Neural cell (in vitro differentiated cells): ENCODE measurements around the gene CHRD. TPM values are rescaled to one million over a fixed set of nuclear protein-coding genes. Genes with fewer than 3 reads are reported as not detected.

Experiments
- H2AFZ ChIP-seq: fragments of 200-600, 300-800 bp; sonication (generic), shearing (Covaris generic); 2 replicates; pipeline ENCODE4 v1.6.0; 2014; ENCODE audit warnings: low read depth, mild to moderate bottlenecking, antibody characterized with exemption, low read length, moderate library complexity
- H3F3A ChIP-seq: fragments of 200-600 bp; shearing (Covaris generic); 2 replicates; pipeline ENCODE4 v1.6.1; 2016; ENCODE audit warnings: mild to moderate bottlenecking, moderate library complexity, mixed read lengths, antibody characterized with exemption, low read length; ENCODE audit not compliant: insufficient read depth, poor library complexity, severe bottlenecking
- H3K27ac ChIP-seq: fragments of 200-600, 300-800 bp; sonication (generic), shearing (Covaris generic); 2 replicates; pipeline ENCODE4 v1.5.1; 2014; ENCODE audit warnings: mild to moderate bottlenecking, low read length, moderate library complexity
- H3K27me3 ChIP-seq: fragments of 300-800, 200-600 bp; sonication (generic), shearing (Covaris generic); 2 replicates; pipeline ENCODE4 v1.6.0; 2014; ENCODE audit warnings: mild to moderate bottlenecking, low read depth, low read length, moderate library complexity; ENCODE audit not compliant: insufficient read depth
- H3K36me3 ChIP-seq: fragments of 300-800, 200-600 bp; sonication (generic), shearing (Covaris generic); 2 replicates; pipeline ENCODE4 v1.5.1; 2014; ENCODE audit warnings: mild to moderate bottlenecking, antibody characterized with exemption, low read length, moderate library complexity; ENCODE audit not compliant: insufficient read depth
- H3K4me2 ChIP-seq: fragments of 300-800, 200-600 bp; sonication (generic), shearing (Covaris generic); 2 replicates; pipeline ENCODE4 v1.6.0; 2014; ENCODE audit warnings: mild to moderate bottlenecking, low read length
- H3K4me3 ChIP-seq: fragments of 300-800, 200-600 bp; sonication (generic), shearing (Covaris generic); 2 replicates; pipeline ENCODE4 v1.5.1; 2014; ENCODE audit warnings: mild to moderate bottlenecking, low read length, moderate library complexity
- H3K79me2 ChIP-seq: fragments of 200-600 bp; shearing (Covaris generic); replicated peaks from 2 replicates; pipeline ENCODE4 v1.6.0; 2014; ENCODE audit warnings: mild to moderate bottlenecking, low read length, moderate library complexity; ENCODE audit not compliant: insufficient read depth
- H3K9ac ChIP-seq: fragments of 300-800, 200-600 bp; sonication (generic), shearing (Covaris generic); 2 replicates; pipeline ENCODE4 v1.6.1; 2016; ENCODE audit warnings: mild to moderate bottlenecking, low read length, mixed read lengths
- H3K9me2 ChIP-seq: fragments of 200-600 bp; shearing (Covaris generic); 2 replicates; pipeline ENCODE4 v1.6.1; 2016; ENCODE audit warnings: mild to moderate bottlenecking, low read length, mixed read lengths; ENCODE audit not compliant: insufficient read depth
- H3K9me3 ChIP-seq: fragments of 200-600, 300-800 bp; sonication (generic), shearing (Covaris generic); 2 replicates; pipeline ENCODE4 v1.6.1; 2016; ENCODE audit warnings: mild to moderate bottlenecking, mixed run types, low read length, moderate library complexity, mixed read lengths
- H4K20me1 ChIP-seq: fragments of 200-600 bp; shearing (Covaris generic); 2 replicates; pipeline ENCODE4 v1.6.1; 2016; ENCODE audit warnings: mild to moderate bottlenecking, mixed run types; ENCODE audit not compliant: insufficient read depth
- EP300 ChIP-seq: fragments of 450-650 bp; conservative IDR thresholded peaks from 2 replicates; pipeline ENCODE4 v1.6.1; 2014; ENCODE audit warnings: antibody characterized with exemption, mild to moderate bottlenecking, moderate library complexity; ENCODE audit not compliant: poor library complexity, severe bottlenecking
- EZH2 ChIP-seq: fragments of 200-600, 300-800 bp; shearing (Covaris generic), sonication (generic); IDR thresholded peaks from 2 replicates; pipeline ENCODE4 v1.6.1; 2014; ENCODE audit warnings: antibody characterized with exemption, low read length, borderline replicate concordance, mild to moderate bottlenecking; ENCODE audit not compliant: insufficient read depth, poor library complexity, severe bottlenecking
- MXI1 ChIP-seq: fragments of 450-650 bp; conservative IDR thresholded peaks from 2 replicates; pipeline ENCODE4 v1.6.1; 2014; ENCODE audit warnings: antibody characterized with exemption, mild to moderate bottlenecking; ENCODE audit not compliant: poor library complexity, severe bottlenecking
- POLR2AphosphoS5 ChIP-seq: IDR thresholded peaks from 2 replicates; pipeline ENCODE4 v1.6.1; 2012
- RAD21 ChIP-seq: fragments of 450-650 bp; conservative IDR thresholded peaks from 2 replicates; pipeline ENCODE4 v1.6.1; 2014; ENCODE audit warnings: antibody characterized with exemption, mild to moderate bottlenecking, moderate library complexity
- SMC3 ChIP-seq: fragments of 450-650 bp; conservative IDR thresholded peaks from 2 replicates; pipeline ENCODE4 v1.6.1; 2014; ENCODE audit warnings: antibody characterized with exemption, mild to moderate bottlenecking, moderate library complexity; ENCODE audit not compliant: poor library complexity
- TAF1 ChIP-seq: IDR thresholded peaks from 2 replicates; pipeline ENCODE4 v1.6.1; 2012; ENCODE audit warnings: low read depth
- polyA plus RNA-seq: library from polyadenylated mRNA; depleted of rRNA; stranded (reverse); fragments of >200 nt; gene quantifications from 2 replicates; pipeline ENCODE4 v1.2.3, GENCODE V29; 2014
- TF ChIP-seq, protein P1 (sequence below): IDR thresholded peaks from 2 replicates; pipeline ENCODE4 v1.6.1; 2012; ENCODE audit warnings: borderline replicate concordance
- TF ChIP-seq, protein P2 (sequence below): fragments of 450-650 bp; IDR thresholded peaks from 2 replicates; pipeline ENCODE4 v1.5.1; 2014; ENCODE audit warnings: antibody characterized with exemption, mild to moderate bottlenecking, moderate library complexity; ENCODE audit not compliant: poor library complexity, severe bottlenecking

The CHRD gene
- polyA plus RNA-seq, 1 donor from 2014 or later, result 2.9 TPM

GRCh38 chr3:184372296-184372821, 7.5 kb upstream of the CHRD start:
- Histone ChIP-seq H3K4me2 (no peak overlapping the region), H3K27me3 (no peaks in the 10 kb centered on the region), H3F3A (no peaks in the 10 kb centered on the region), H3K4me3 (no peak overlapping the region), H3K27ac (no peak overlapping the region), H2AFZ (no peak overlapping the region), H3K9me3 (no peaks in the 10 kb centered on the region), H3K9ac (no peak overlapping the region), H3K79me2 (no peaks in the 10 kb centered on the region), H4K20me1 (no peaks in the 10 kb centered on the region), H3K9me2 (no peaks in the 10 kb centered on the region), H3K36me3 (peaks cover 5% of the 10 kb centered on the region)
- TF ChIP-seq, protein P1, sequence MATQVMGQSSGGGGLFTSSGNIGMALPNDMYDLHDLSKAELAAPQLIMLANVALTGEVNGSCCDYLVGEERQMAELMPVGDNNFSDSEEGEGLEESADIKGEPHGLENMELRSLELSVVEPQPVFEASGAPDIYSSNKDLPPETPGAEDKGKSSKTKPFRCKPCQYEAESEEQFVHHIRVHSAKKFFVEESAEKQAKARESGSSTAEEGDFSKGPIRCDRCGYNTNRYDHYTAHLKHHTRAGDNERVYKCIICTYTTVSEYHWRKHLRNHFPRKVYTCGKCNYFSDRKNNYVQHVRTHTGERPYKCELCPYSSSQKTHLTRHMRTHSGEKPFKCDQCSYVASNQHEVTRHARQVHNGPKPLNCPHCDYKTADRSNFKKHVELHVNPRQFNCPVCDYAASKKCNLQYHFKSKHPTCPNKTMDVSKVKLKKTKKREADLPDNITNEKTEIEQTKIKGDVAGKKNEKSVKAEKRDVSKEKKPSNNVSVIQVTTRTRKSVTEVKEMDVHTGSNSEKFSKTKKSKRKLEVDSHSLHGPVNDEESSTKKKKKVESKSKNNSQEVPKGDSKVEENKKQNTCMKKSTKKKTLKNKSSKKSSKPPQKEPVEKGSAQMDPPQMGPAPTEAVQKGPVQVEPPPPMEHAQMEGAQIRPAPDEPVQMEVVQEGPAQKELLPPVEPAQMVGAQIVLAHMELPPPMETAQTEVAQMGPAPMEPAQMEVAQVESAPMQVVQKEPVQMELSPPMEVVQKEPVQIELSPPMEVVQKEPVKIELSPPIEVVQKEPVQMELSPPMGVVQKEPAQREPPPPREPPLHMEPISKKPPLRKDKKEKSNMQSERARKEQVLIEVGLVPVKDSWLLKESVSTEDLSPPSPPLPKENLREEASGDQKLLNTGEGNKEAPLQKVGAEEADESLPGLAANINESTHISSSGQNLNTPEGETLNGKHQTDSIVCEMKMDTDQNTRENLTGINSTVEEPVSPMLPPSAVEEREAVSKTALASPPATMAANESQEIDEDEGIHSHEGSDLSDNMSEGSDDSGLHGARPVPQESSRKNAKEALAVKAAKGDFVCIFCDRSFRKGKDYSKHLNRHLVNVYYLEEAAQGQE, result no peak
- TF ChIP-seq, protein P2, sequence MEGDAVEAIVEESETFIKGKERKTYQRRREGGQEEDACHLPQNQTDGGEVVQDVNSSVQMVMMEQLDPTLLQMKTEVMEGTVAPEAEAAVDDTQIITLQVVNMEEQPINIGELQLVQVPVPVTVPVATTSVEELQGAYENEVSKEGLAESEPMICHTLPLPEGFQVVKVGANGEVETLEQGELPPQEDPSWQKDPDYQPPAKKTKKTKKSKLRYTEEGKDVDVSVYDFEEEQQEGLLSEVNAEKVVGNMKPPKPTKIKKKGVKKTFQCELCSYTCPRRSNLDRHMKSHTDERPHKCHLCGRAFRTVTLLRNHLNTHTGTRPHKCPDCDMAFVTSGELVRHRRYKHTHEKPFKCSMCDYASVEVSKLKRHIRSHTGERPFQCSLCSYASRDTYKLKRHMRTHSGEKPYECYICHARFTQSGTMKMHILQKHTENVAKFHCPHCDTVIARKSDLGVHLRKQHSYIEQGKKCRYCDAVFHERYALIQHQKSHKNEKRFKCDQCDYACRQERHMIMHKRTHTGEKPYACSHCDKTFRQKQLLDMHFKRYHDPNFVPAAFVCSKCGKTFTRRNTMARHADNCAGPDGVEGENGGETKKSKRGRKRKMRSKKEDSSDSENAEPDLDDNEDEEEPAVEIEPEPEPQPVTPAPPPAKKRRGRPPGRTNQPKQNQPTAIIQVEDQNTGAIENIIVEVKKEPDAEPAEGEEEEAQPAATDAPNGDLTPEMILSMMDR, result no peak
- TF ChIP-seq EP300, result no peak
- no peak for TF ChIP-seq SMC3
- TF ChIP-seq POLR2AphosphoS5, result no peak
- no peak for TF ChIP-seq EZH2
- TF ChIP-seq RAD21, result no peak

- Histone ChIP-seq H3K36me3 (peaks cover 5% of the 10 kb centered on the region), H3K9me2 (no peaks in the 10 kb centered on the region), H3K4me2 (no peak overlapping the region), H4K20me1 (no peaks in the 10 kb centered on the region), H3K9me3 (no peaks in the 10 kb centered on the region), H3K9ac (no peak overlapping the region), H3K4me3 (no peak overlapping the region), H3K27ac (no peak overlapping the region), H3F3A (no peaks in the 10 kb centered on the region), H2AFZ (no peak overlapping the region), H3K79me2 (no peaks in the 10 kb centered on the region), H3K27me3 (no peaks in the 10 kb centered on the region)
- no peak for TF ChIP-seq TAF1
- TF ChIP-seq, protein P2, result no peak
- TF ChIP-seq EZH2, result no peak
- TF ChIP-seq, protein P1, result no peak
- TF ChIP-seq POLR2AphosphoS5, result no peak
- no peak for TF ChIP-seq EP300
- no peak for TF ChIP-seq MXI1
- TF ChIP-seq RAD21, result no peak
- no peak for TF ChIP-seq SMC3
Measured at GRCh38 chr3:184372911-184373310, 6.9 kb upstream of the CHRD start.
